ENCODE measurements around the gene AFF2. TPM values are rescaled to one million over a fixed set of nuclear protein-coding genes. Genes with fewer than 3 reads are reported as not detected.

Gene AFF2
- total RNA-seq, 3 donors from 2014 or later, result 0.29 to 0.63 TPM; not detected in 1

DNA sequence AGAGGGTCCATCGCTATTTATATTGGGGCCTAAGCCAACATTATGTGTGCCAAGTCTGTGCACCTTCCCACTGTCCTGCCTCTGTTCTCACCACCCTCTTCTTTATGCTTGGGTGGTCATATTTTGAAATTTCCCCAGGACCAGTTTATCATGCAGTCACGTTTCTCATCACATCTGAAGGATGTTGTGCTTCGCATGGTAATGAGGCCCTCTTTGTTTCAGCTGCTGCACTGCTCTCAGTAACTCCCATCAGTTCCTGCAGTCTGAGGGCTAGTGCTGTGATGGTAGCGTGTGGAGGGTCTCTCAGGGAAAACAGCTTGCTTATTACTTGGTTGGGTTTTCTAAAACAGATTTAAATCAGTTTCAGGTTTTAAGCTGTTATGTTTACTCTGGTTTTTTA is 288.0 kb downstream of the AFF2 start:
- ATAC-seq (no peak), DNase-seq (no peak)
- H3K9me3 ChIP-seq, result no peaks in the 10 kb centered on the region
- TF ChIP-seq, protein P1, sequence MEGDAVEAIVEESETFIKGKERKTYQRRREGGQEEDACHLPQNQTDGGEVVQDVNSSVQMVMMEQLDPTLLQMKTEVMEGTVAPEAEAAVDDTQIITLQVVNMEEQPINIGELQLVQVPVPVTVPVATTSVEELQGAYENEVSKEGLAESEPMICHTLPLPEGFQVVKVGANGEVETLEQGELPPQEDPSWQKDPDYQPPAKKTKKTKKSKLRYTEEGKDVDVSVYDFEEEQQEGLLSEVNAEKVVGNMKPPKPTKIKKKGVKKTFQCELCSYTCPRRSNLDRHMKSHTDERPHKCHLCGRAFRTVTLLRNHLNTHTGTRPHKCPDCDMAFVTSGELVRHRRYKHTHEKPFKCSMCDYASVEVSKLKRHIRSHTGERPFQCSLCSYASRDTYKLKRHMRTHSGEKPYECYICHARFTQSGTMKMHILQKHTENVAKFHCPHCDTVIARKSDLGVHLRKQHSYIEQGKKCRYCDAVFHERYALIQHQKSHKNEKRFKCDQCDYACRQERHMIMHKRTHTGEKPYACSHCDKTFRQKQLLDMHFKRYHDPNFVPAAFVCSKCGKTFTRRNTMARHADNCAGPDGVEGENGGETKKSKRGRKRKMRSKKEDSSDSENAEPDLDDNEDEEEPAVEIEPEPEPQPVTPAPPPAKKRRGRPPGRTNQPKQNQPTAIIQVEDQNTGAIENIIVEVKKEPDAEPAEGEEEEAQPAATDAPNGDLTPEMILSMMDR (IDR thresholded peaks at IDR 0.05), result no peak
- no peaks in the 10 kb centered on the region for H3K4me1 ChIP-seq (ENCODE audit: low read depth)
- intact Hi-C loops (cut with DNase I, micrococcal nuclease), result no loop called here
- H3K4me3 ChIP-seq, result no peak overlapping the region
- H3K36me3 ChIP-seq (ENCODE audit: low read depth), result no peaks in the 10 kb centered on the region

DNA sequence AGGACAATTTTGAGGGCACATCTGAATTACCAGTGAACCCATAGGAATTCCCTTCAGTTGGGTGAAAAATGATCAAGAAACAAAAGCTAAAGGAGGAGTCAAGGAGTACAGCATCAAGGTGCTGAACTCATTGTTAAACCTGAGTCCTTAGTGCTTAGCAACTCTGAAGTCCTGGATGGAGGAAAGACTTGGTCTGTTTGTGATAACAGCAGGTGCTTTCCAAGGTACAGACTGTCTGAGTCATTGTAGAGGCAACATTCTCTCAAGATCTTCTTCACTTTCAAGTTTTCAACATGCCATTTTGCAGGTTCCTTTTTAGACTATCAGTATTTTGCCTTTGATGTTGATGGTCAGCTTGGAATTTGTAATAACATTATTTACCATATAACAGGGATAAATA is 293.9 kb downstream of the AFF2 start:
- no peaks in the 10 kb centered on the region for H3K9me3 ChIP-seq
- TF ChIP-seq, protein P1 (IDR thresholded peaks at IDR 0.05), result no peak
- intact Hi-C loops (cut with DNase I, micrococcal nuclease), result no loop called here
- DNase-seq (no peak), ATAC-seq (no peak)
- no peak overlapping the region for H3K4me3 ChIP-seq
- no peaks in the 10 kb centered on the region for H3K36me3 ChIP-seq (ENCODE audit: low read depth)
- no peaks in the 10 kb centered on the region for H3K4me1 ChIP-seq (ENCODE audit: low read depth)

DNA sequence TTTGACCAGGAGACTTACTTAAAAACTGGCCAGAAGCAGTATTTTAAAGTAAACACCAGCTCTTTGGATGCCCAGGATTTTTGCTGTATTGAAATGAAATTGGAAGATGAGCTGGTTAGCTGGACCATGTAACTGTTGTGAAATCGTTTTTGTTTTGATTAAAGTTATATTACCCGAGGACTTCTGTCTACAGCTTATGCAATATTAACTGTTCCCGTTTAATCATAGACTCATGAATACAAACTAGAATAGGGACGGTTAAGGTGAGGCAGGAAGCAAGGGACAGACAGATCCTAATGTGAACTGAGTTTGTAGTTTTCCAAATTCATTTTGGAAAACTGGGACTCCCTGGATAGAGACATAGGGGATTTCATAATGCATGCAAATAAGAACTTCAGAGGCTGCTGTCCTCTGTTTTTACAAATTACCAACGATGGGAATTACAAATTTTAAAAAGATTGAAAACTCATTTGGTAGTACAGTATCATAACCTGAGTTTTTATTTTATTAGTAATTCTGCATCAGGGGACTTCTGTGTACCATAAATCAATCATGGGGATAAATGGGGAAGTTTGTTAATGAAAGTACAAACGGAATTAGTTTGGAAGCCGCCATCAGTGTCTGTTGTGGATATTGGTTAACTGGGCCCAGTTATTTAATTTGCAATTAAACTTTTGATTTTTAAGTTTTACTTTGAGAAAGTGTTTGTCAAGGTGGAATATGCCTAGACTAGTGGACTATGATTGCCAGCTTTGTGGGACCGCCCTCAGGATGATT is 304.4 kb downstream of the AFF2 start:
- Histone ChIP-seq H3K4me3 (no peak overlapping the region), H3K9me3 (no peaks in the 10 kb centered on the region), H3K4me1 (ENCODE audit: low read depth) (no peaks in the 10 kb centered on the region), H3K36me3 (ENCODE audit: low read depth) (no peaks in the 10 kb centered on the region)
- TF ChIP-seq, protein P1 (IDR thresholded peaks at IDR 0.05), result no peak
- intact Hi-C loops (cut with DNase I, micrococcal nuclease), result no loop called here
- ATAC-seq (no peak), DNase-seq (no peak)

DNA sequence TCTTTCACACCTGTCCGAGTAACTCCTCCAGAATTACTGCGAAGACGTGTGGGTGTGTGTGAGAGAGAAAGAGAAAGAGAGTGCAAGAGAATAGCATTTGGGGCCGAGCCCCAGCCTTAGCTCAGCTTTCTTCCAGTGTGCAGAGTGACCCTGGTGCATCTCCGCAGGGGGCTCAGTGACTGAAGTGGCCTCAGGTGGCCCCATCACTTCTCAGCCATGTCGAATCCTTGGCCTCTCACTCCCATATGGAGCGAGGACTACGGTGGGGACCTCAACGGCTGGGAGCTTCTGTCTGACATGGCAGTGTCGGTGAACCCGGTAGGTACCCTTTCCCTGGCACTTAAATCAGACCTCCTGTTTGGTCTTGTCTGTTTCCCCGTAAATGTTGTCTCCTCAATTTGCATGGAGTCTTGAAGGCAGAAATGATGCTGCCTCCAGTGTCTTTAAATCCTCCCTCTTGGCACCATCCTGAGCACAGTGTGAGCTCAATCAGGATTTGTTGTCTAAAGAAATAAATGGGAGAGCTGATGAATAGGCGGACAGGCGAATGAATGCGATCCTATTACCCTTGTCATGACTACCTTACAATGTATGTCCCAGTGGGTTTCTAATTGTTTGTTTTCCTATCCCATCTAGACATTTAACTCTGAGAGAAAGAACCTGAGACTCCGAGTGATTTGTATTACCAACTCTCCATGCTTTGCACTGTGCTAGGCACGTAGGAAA is 305.9 kb downstream of the AFF2 start:
- no peaks in the 10 kb centered on the region for H3K9me3 ChIP-seq
- intact Hi-C loops (cut with DNase I, micrococcal nuclease), result no loop called here
- no peak overlapping the region for H3K4me3 ChIP-seq
- TF ChIP-seq, protein P1 (IDR thresholded peaks at IDR 0.05), result no peak
- DNase-seq (no peak), ATAC-seq (no peak)
- H3K4me1 ChIP-seq (ENCODE audit: low read depth), result no peaks in the 10 kb centered on the region
- no peaks in the 10 kb centered on the region for H3K36me3 ChIP-seq (ENCODE audit: low read depth)

DNA sequence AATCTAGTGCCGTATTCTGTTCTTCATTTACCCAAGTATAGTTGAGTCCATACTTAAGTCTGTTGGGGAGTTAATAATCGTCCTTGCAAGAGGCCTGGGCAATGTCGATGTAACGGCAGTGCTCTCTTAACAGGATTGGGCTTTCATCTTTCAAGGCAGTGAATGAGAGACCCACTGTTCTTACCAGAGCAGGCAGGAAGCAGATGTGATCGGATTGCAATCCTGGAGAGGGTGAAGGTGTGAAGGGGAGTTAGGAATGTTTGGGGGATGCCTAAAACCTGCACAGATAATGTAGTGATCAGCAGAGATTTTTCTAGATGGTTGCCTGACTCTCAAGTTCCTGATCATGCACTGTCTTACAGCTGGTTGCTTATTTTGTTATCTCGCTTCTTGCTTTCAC is 308.4 kb downstream of the AFF2 start:
- Histone ChIP-seq H3K4me1 (ENCODE audit: low read depth) (no peaks in the 10 kb centered on the region), H3K9me3 (no peaks in the 10 kb centered on the region), H3K4me3 (no peak overlapping the region), H3K36me3 (ENCODE audit: low read depth) (no peaks in the 10 kb centered on the region)
- TF ChIP-seq, protein P1 (IDR thresholded peaks at IDR 0.05), result no peak
- intact Hi-C loops (cut with DNase I, micrococcal nuclease), result no loop called here
- ATAC-seq (no peak), DNase-seq (no peak)
